ENCODE measurements around the gene ZBTB46. TPM values are rescaled to one million over a fixed set of nuclear protein-coding genes. Genes with fewer than 3 reads are reported as not detected.
A peak's percentile ranks its signal among the peaks of the same experiment; 100 is the strongest.

ZBTB46 gene
- polyA plus RNA-seq, 12 donors: 9.7 to 23.8 (median 15.9) TPM; not detected in 1

DNA sequence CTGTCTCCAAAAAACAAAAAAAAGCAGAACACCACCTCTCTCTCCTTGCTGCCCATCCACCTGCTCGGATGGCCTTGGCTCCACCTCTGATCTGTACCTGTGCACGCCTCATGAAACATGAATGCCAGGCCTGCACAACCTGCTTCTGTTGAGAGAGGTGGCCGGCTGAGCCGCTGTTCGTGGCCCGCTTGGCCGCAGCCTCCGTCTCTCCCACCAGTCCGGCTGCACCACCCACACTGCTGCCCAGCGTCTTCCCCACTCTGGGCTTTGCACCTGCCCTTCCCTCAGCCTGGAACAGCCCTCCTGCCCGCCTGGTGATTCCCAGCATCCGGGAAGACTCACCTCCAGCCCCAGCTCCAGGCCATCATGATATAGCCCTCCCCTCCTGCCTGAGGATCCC lies 12.2 kb upstream of the ZBTB46 start:
- no peak for DNase-seq

DNA sequence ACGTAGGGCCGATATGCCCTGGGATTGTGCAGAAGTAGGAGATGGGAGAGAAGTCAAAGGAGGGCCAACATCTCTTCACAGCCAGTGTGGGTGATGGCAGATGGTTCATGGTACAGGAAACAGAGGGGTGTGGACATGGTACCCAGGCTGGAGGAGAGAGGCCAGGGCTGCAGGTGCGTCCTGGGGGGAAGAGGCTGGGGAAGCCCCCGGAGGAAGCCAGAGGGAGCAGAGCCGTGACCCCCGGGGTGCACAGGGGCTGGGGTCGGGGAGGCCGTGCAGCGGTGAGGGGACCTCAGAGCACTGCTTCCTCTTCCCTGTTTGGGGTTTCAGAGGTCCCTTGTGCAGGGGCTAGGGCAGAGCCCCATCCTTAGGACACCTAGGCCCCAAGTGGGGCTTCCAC lies 11.2 kb upstream of the ZBTB46 start:
- DNase-seq: no peak

- no peak for DNase-seq
These were observed 9.4 kb upstream of the ZBTB46 start for GRCh38 chr20:63840405-63840828.

DNA sequence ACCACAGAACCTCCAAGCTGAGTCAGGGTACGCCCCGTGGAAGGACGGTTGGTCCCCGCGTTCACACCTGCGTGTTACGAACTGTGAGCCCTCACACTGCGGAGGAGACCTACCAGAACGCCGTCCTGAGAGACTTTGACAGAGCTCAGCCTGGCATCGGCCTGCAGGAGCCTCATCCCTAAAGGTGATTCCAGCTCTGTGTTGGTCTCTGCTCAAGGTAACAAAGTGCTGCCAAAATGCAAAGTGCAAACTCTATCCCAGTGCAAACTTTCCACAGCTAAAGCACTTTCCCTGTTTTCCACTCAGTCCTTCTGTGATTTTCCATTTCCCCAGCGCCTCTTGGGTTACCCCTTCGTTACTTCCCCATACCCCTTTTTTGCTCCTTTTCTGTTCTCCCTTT lies 8.6 kb upstream of the ZBTB46 start:
- DNase-seq: no peak

DNA sequence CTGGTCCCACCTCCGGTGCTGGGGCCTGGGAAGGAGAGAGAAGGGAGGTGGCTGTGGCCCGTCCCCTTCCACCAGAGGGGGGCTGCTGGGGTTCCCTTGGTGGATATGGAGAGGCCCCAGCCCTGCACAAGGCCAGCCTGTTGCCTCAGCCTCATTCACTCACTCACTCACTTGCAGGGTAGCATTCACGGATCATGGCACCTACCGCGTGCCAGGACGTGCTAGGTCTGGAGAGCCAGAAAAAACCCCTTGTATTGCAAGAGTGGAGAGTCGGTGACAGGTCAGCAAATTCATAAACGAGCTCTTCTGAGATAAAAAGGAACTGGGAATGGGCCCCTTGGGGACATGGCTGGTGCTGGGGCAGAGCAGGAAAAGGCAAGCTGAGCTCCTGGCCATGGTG lies 6.4 kb upstream of the ZBTB46 start:
- DNase-seq: no peak

DNA sequence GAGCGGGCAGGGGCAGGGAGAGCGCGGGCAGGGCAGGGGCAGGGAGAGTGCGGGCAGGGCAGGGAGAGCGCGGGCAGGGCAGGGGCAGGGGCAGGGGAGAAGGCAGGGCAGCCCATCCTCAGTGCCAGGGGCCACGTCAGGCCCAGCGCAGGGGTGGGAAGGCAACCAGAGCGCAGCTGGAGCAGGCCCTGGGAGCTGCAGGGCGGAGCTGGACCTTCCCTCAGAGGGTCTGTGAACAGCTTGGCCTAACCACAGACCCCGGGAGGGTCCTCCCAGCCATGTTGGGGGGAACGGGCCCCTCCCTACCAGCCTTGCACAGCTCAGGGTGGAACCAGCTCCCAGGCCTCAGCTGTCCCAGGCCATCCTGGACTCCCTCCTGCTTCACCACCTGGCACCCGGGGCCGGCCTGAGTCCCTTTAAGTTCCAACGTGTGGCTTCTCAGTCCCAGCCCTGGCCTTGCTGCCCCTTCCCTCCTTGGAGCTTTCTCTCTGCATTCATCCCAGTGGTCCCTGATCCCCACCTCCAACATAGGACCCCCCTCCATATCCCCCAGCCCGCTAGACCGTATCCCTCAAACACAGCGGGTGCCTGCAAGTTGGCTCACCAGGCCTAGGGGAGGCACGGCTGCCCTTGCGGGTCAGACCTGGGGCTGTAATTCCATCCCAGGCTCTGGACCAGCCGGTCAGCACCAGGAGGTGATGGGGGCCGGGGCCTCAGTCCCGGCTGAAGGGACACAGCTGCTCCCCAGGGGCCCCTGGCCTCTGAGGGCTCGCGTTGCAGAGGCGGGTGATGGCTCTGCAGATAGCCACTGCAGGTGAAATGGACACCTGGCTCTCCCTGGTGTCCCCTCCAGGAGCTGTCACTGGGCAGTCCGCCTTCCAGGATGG lies 5.6 kb upstream of the ZBTB46 start:
- no peak for DNase-seq

DNA sequence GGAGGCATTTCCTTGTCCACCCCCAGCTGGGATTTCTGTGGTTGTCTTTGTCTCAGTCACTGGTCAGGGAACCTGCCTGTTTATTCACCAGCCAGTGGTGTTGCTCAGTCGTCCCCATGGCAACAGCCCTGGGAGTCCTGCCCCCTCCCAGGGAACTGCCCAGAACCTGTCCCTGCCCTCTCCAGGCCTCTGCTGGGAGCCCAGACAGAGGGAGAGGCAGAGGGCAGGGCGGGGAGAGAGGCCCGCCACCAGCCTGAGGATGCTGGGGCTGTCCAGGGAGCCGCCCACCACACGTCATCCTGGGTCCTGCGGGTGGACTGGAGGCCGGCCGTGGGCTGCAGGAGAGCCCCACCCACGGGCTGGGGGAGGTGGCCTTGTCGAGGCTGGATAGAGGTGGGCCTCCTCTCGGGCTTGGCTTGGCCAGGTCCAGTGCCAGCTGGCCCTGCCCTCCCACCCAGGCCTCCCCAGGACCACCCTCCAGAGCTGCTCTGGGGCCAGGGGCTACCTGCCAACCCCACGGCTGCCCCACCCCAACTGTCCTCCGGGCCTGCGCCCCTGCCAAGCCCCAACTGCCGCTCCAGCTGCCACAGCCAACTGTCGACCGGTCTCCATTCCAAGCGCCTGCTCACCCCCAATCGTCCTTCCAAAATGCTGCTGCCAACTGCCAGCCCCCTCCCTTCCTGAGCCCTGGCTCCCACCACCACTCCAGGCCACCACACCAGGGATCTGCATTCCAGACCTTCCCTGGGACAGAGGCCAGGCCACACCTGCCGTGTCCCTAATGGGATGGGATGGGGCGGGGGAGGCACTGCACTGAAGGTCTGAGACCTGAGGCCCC lies 4.2 kb upstream of the ZBTB46 start:
- peak; percentile 85 for DNase-seq

DNA sequence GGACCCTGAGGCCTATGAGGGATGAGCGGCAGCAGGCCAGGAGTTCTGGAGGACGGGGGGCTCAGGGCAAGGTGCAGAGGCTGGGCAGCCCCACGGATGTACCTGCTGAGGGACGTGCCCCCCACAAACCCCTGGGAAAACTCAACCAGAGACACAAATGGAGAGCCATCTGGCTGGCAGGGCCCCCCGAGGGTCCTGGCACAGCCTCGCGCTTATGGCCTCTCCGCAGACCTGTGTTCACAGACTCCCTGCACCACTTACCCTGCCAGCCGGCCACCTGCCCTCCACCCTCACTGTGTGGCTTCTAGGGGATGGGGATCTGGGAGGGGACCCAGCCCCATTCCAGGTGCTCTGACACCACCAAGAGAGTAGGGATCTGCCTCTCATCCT lies 3.4 kb upstream of the ZBTB46 start:
- no peak for DNase-seq

DNA sequence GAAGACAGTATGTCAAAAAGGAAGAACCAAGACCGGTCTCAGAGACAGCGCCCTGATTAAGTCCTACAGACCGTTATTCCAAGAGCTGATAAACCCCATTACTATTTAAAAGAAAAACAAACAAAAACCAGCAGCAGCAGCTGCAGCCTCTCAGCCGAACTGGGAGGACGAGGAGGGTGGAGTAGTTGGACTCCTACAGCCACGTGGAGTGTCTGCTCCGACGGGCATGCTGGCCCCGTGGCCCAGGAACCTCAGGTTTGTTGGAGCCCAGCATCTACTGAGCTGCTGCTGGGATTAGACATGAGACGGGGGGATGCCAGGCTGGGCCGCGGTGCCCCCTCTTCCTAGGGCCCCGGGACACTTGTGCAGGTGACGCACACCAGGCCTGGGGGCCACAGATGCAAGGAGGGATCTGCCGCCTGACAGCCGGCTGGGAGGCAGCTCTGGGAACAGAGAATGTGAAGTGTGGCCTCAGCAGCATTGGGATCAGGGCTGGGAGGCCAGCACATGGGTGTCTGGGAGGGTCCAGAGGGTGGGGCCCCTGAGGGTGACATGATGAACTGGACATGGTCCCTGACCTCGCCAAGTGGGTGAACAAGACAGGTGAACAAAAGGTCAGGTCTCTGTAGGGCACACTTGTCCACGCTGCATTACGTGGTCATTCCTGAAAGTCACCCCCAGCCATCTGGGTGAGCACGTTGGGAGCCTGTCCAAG lies 2.9 kb upstream of the ZBTB46 start:
- no peak for DNase-seq

DNA sequence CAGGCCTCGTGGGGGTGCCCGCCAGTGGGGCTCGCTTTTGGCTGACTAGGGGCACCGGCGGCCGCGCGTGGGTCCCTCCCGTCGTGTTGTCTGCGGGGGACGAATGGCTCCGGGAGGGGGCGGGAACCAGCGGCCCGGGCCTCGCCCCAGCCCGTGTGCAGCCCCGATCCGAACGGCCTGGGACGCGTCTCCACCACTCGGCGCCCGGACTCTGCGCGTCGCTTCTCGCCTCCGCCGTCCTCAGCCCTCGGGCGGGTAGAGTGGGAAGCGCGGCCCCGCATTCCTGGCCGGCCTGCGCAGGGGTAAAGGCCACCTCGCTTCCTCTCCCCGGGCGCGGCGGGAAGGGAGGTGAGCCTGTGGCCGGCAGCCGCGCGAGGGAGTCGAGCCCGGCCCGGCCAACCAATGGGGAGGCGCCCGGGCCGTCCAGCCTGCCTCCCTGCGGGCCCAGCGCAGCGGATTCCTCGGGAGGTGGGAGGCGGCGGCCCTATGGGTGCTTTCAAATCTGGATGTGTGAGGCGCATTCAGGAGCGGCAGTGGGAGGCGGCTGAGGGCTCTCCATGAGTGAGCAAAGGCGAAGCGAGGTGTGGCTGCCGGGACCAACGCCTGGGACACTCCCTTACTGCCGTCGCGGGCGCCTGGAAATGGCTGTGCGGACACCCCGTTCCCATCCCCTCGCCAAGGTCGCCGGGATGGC lies 1.1 kb upstream of the ZBTB46 start:
- no peak for DNase-seq

GRCh38 chr20:63831646-63831992 lies 555 bp upstream of the ZBTB46 start:
- DNase-seq: no peak

DNA sequence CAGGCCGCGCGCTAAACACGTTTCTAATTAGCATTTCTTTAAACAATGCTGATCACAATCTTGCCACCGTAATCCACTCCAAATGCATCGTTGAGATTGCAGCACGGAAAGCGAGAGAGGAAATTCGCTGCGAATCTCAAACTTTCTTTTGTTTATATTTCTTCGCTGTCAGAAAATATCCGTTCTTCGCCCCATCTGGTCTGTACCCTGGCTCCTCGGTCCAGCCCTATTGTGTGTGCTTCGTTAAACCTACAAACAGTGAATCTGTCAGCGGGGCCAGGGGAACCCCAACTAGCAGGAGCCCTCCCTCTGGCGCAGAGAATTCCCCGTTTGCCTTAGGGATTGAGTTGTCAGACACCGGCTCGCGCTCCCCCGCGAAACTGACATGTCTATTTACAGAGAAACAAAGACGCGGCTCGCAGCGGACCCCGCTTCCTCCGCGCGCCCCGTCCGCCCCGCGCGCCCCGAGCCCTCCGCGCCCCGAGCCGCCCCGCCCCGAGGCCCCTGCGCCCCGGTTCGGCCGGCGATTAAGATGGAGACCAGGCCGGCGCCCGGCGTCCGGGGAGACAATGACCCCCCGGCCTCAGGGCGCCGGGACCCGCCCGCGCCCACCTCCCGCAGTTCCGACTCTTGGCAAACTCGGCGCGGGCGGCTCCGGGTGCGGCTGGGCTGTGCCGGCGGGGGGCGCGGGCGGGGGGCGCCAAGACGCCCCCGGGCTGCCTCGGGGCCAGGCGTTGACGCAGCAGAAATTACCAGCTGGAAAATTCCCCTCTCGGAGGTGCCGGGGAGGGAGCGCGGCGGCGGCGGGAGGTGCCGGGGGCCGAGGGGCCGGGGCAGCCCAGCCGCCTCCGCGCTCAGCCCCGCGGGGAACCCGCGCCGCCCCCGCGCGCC lies 874 bp downstream of the ZBTB46 start:
- DNase-seq: no peak

DNA sequence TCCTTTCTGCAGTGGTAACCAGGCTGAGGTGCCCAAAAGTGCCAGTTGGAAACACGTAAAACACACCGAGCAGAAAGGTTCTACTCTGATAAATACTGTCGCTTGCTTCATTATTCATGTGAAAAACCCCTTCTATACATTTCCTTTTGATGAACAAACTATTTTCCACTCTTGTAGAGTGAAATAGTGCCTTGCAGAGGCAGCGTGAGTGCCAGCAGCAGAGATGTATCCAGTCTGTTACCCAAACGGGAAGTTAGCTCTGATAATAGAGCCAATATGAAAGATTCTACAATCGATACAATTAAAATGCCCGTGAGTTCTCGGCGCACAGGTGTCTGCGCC lies 1.5 kb downstream of the ZBTB46 start:
- DNase-seq: no peak

DNA sequence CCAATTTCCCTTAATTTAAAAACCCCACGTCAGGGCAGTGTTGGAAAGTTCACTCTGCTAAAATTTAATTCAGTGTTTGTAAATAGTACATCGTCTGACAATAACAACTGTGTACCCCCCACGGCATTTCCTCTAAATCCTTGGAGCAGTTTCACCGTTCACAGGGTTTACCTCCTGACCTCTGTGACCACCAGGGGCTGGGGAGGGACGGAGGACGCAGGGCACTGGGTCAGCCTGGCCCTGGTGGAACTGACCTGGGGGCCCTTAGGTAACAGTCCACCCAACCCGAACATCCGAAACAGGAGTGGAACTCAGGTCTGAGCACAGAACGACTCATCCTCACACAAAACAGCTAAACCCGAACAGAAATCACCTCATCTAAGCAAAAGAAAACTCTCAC lies 2.1 kb downstream of the ZBTB46 start:
- no peak for DNase-seq

DNA sequence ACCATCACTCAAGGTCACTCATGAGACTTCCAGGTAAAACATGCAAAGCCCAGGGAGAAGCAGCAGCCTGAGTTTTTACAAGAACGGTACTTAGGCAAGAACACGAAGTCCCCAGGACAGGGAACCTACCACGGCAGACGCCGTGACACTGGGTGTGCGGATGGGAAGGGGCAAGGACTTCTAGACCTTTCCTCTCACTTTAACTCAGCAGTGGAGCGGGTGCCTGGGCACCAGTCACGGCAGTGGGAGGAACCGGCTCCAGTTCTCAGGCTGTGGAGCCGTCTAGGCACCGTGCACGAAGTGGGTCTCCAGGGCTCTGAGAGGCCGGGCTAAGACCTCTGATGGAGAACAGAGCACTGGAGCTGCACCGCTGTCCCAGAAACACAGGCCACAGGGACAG lies 2.5 kb downstream of the ZBTB46 start:
- no peak for DNase-seq

DNA sequence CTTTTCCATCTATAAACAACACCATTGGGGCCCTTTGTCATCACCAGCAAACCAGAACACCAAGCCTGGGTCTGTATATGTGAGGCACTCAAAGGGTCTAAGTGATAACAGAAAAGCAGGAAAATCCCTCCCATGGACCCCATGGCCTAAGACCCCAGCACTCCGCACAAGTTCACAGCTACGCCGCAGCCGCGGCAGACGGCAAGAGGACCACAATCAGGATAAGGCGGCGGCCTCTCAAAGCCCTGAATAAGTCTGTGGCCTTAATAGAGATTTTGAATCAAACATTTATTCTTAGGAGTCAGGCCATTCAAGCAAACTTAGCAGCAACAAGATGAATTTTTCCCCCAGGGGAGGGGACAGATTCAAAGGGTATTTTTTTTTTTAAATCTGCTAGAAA lies 2.9 kb downstream of the ZBTB46 start:
- no peak for DNase-seq

DNA sequence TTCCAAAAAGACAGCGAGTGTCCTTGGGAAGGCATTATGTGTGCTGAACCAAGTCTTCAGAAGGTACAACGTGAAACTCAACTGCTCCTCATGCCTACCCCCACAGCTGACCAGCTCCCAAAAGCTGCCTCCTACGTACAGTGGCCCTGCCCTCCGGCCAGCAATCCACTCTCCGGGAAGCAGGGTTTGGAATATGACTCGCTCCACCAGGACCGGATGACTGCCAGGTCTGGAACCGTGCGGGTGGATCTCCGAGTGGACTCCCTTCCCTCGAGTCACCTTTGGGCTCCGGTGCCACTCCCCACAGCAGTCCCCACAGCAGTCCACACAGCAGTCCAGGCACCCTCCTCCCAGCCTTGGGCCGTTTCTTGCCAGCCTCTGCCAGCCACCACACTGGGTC lies 4.3 kb downstream of the ZBTB46 start:
- no peak for DNase-seq

DNA sequence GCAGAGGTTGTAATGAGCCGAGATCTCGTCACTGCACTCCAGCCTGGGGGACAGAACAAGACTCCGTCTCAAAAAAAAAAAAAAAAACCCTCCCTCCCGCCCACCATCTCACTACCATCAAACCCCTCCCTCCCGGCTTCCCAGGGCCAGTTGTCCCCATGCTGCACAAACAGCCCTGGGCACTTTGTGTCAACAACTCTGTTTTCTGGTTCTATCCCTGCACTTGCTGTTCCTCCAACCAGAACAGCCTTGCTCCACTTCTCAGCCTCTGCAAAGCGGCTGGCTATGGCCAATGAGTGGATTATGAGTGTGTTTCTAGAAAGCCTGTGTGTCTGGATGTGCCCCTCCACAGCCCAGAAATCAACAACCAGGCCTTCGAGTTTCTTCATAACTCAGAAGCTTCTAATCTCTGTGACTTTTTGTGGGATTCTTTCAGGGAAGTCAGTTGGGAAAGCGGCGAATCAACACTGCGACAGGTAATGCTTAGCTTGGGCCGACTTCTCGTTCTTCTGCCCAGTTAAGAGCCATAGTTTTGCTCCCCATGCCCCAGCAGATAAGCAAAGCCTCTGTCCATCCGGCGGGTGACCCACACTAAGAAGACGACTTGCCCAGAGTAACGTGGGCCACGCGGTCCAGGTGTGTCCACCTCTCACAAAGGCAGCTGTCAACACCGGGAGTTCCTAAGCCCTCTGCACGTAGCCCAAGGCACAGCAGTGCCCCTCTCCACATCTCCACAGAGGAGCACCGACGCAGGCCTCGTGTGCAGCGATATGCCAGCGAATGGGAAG lies 5.5 kb downstream of the ZBTB46 start:
- no peak for DNase-seq

GRCh38 chr20:63823691-63824311 lies 7.3 kb downstream of the ZBTB46 start:
- DNase-seq: no peak

DNA sequence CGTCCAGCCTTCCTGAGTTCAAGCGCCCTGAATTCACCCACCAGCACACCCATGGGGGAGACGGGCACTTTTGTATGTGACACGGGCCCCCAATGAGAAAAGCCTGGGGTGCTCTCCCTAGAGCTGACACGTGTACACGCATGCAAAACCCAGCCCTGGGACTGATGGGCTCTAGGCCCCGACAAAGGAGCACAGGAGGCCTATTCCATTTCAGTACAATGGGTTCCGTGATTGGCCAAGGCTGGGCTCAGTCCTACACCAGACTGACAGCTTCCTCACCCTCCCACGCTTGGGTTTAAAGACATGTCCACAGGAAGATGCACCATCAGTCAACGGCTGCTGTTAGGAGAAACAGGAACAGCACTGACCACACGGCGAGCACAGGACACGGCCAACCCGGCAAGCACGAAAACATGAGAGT lies 8.8 kb downstream of the ZBTB46 start:
- DNase-seq: no peak
